ENCODE results near the gene AP1B1.
A peak's percentile ranks its signal among the peaks of the same experiment; 100 is the strongest.
"Not testable (repeated sequence)": the region's sequence is repeated elsewhere in the genome, so short reads cannot be mapped to it uniquely, and the experiment has no call there.

Gene AP1B1

GRCh38 chr22:29387921-29388758 lies at the start of gene AP1B1:
Gene AP1B1, minus strand, starts transcription at chr22:29388570. Its CDS starts 21,327 bp downstream, at chr22:29367243.
- DNase-seq (ENCODE audit: low read depth in 4 of 4, low spot score in 1 of 4), result peak; percentile 87 to 95 (median 94)

GRCh38 chr22:29435236-29436136 lies 47.1 kb upstream of the AP1B1 start:
- no peak for DNase-seq (ENCODE audit: low read depth in 4 of 4, low spot score in 1 of 4)

GRCh38 chr22:29434288-29434687 lies 45.9 kb upstream of the AP1B1 start:
- no peak for DNase-seq (ENCODE audit: low read depth in 4 of 4, low spot score in 1 of 4)

- DNase-seq (ENCODE audit: low read depth in 4 of 4, low spot score in 1 of 4), result no peak
These were observed 45.5 kb upstream of the AP1B1 start for GRCh38 chr22:29433856-29434255.

- DNase-seq (ENCODE audit: low read depth in 4 of 4, low spot score in 1 of 4), result no peak
These were observed 43.6 kb upstream of the AP1B1 start for GRCh38 chr22:29431986-29432385.

- DNase-seq (ENCODE audit: low read depth in 4 of 4, low spot score in 1 of 4), result no peak
These were observed 38.9 kb upstream of the AP1B1 start for GRCh38 chr22:29427176-29427760.

GRCh38 chr22:29426476-29426875 lies 38.1 kb upstream of the AP1B1 start:
- no peak for DNase-seq (ENCODE audit: low read depth in 4 of 4, low spot score in 1 of 4)

- not testable (repeated sequence) for DNase-seq (ENCODE audit: low read depth in 4 of 4, low spot score in 1 of 4)
These were observed 30.3 kb upstream of the AP1B1 start for GRCh38 chr22:29418704-29419103.

GRCh38 chr22:29414951-29415591 lies 26.7 kb upstream of the AP1B1 start:
- peak; percentile 20 to 37 (median 32) for DNase-seq (ENCODE audit: low read depth in 4 of 4, low spot score in 1 of 4)

GRCh38 chr22:29412772-29413171 lies 24.4 kb upstream of the AP1B1 start:
- DNase-seq (ENCODE audit: low read depth in 4 of 4, low spot score in 1 of 4), result not testable (repeated sequence)

- not testable (repeated sequence) for DNase-seq (ENCODE audit: low read depth in 4 of 4, low spot score in 1 of 4)
These were observed 23.3 kb upstream of the AP1B1 start for GRCh38 chr22:29411569-29412211.

GRCh38 chr22:29408940-29409339 lies 20.6 kb upstream of the AP1B1 start:
- no peak for DNase-seq (ENCODE audit: low read depth in 4 of 4, low spot score in 1 of 4)

GRCh38 chr22:29401538-29401937 lies 13.2 kb upstream of the AP1B1 start:
- DNase-seq (ENCODE audit: low read depth in 4 of 4, low spot score in 1 of 4), result not testable (repeated sequence)

- no peak for DNase-seq (ENCODE audit: low read depth in 4 of 4, low spot score in 1 of 4)
These were observed 12.2 kb upstream of the AP1B1 start for GRCh38 chr22:29400576-29400975.

GRCh38 chr22:29397791-29398190 lies 9.4 kb upstream of the AP1B1 start:
- DNase-seq (ENCODE audit: low read depth in 4 of 4, low spot score in 1 of 4), result no peak

GRCh38 chr22:29396126-29396525 lies 7.8 kb upstream of the AP1B1 start:
- no peak for DNase-seq (ENCODE audit: low read depth in 4 of 4, low spot score in 1 of 4)

- peak in 3 of 4 experiments; percentile 33 to 47 (median 41) for DNase-seq (ENCODE audit: low read depth in 4 of 4, low spot score in 1 of 4)
These were observed 6.7 kb upstream of the AP1B1 start for GRCh38 chr22:29394931-29395581.

GRCh38 chr22:29393019-29393608 lies 4.7 kb upstream of the AP1B1 start:
- DNase-seq (ENCODE audit: low read depth in 4 of 4, low spot score in 1 of 4), result no peak

GRCh38 chr22:29391546-29391945 lies 3.2 kb upstream of the AP1B1 start:
- no peak for DNase-seq (ENCODE audit: low read depth in 4 of 4, low spot score in 1 of 4)

GRCh38 chr22:29390270-29390669 lies 1.9 kb upstream of the AP1B1 start:
- no peak for DNase-seq (ENCODE audit: low read depth in 4 of 4, low spot score in 1 of 4)
